Medulla oblongata (tissue), 1 donor: Measurements from ENCODE around the gene CCL24.
A peak's percentile ranks its signal among the peaks of the same experiment; 100 is the strongest.
"Not testable (repeated sequence)": the region's sequence is repeated elsewhere in the genome, so short reads cannot be mapped to it uniquely, and the experiment has no call there.

ENCODE experiments used
- DNase-seq: peaks from one replicate; pipeline ENCODE4 v3.0.0-alpha.2; 2015; ENCODE audit errors: extremely low spot score

The CCL24 gene

GRCh38 chr7:75780647-75781273 lies 32.8 kb downstream of the CCL24 start:
- not testable (repeated sequence) for DNase-seq

- not testable (repeated sequence) for DNase-seq
These were observed 34.1 kb downstream of the CCL24 start for GRCh38 chr7:75779516-75779915.

GRCh38 chr7:75779035-75779434 lies 34.6 kb downstream of the CCL24 start:
- DNase-seq, result not testable (repeated sequence)

- no peak for DNase-seq
These were observed 37.2 kb downstream of the CCL24 start for GRCh38 chr7:75776295-75776971.

GRCh38 chr7:75773958-75774357 lies 39.6 kb downstream of the CCL24 start:
- DNase-seq, result not testable (repeated sequence)

GRCh38 chr7:75772081-75773077 lies 41.2 kb downstream of the CCL24 start, which contains the start of gene CCL26:
Gene CCL26, minus strand, starts transcription at chr7:75772211. Its CDS starts 35 bp downstream, at chr7:75772176.
- DNase-seq, result no peak

- DNase-seq, result no peak
These were observed 42.4 kb downstream of the CCL24 start for GRCh38 chr7:75771224-75771623.

- peak; percentile 85 for DNase-seq
These were observed 51.2 kb downstream of the CCL24 start for GRCh38 chr7:75762350-75762917.

GRCh38 chr7:75761801-75762200 lies 51.8 kb downstream of the CCL24 start:
- not testable (repeated sequence) for DNase-seq
